ENCODE measurements around the gene SHISA5. TPM values are rescaled to one million over a fixed set of nuclear protein-coding genes. Genes with fewer than 3 reads are reported as not detected.
"Not testable (repeated sequence)": the region's sequence is repeated elsewhere in the genome, so short reads cannot be mapped to it uniquely, and the experiment has no call there.

SHISA5 gene
- total RNA-seq, 6 experiments from 2014 or later, result 76.3 to 118 (median 101) TPM

DNA sequence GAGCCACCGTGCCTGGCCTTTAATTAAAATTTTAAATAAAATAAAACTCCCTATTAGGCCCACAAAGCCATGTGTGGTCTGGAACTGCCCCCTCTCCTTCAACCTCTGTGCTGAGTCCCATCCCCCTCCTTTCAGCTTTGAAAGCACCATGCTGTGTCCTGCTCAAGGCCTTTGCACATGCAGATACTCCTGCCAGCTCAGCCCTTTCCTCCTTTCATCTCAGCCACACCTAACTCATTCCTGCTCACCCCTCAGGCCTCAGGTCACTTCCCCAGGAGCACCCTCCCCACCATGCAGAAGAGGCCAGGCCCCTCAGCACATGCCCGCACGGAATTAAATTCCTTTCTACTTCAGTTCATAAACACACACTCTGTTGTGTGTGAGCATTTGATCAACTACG is 29.4 kb downstream of the SHISA5 start:
- no peaks in the 10 kb centered on the region for H3K36me3 ChIP-seq
- TF ChIP-seq, protein P1, sequence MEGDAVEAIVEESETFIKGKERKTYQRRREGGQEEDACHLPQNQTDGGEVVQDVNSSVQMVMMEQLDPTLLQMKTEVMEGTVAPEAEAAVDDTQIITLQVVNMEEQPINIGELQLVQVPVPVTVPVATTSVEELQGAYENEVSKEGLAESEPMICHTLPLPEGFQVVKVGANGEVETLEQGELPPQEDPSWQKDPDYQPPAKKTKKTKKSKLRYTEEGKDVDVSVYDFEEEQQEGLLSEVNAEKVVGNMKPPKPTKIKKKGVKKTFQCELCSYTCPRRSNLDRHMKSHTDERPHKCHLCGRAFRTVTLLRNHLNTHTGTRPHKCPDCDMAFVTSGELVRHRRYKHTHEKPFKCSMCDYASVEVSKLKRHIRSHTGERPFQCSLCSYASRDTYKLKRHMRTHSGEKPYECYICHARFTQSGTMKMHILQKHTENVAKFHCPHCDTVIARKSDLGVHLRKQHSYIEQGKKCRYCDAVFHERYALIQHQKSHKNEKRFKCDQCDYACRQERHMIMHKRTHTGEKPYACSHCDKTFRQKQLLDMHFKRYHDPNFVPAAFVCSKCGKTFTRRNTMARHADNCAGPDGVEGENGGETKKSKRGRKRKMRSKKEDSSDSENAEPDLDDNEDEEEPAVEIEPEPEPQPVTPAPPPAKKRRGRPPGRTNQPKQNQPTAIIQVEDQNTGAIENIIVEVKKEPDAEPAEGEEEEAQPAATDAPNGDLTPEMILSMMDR (IDR thresholded peaks at IDR 0.05), result no peak
- no peak for TF ChIP-seq POLR2A (IDR thresholded peaks at IDR 0.05)
- H3K27me3 ChIP-seq, result no peaks in the 10 kb centered on the region
- H3K4me3 ChIP-seq, result no peak overlapping the region
- H3K4me1 ChIP-seq, result peaks cover 0 to 33% (median 16%) of the 10 kb centered on the region in 4 donors
- no peak overlapping the region for H3K27ac ChIP-seq
- 93% methylated on average over 4 of the region's 4 CpGs for WGBS (ENCODE audit: insufficient coverage, low coverage, low lambda C conversion rate, missing lambda C conversion rate)
- H3K9me3 ChIP-seq, result no peaks in the 10 kb centered on the region
- ATAC-seq, result no peak
- intact Hi-C loops (cut with DNase I), result no loop called here
- no peak for DNase-seq

DNA sequence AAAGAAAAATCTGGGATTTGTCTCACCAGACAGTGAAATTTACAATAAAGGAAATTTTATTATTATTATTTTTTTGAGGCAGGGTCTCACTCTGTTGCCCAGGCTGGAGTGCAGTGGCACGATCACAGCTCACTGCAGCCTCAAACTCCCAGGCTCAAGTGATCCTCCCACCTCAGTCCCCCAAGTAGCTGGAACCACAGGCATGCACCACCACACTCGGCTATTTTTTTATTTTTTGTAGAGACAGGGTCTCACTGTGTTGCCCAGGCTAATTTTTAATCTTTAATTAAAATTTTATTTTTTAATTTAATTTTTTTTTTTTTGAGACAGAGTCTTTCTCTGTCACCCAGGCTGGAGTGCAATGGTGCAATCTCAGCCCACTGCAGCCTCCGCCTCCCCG is 29.9 kb downstream of the SHISA5 start:
- DNase-seq, ATAC-seq: not testable (repeated sequence)
- H3K27ac ChIP-seq, result peak overlapping the region in 1 of 3 donors; percentile 98

DNA sequence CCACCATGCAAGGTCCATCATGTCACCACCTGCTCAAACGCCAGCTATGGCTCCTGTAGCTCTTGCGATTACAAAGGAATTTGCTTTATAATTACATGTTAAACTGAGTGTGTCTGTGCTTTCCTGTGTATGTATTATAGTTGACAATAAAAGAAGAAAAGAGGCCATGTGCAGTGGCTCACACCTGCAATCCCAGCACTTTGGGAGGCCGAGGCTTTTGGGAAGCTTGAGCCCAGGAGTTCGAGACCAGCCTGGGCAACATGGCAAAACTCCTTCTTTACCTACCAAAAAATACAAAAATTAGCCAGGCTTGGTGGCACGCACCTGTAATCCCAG is 30.4 kb downstream of the SHISA5 start:
- peaks cover 0 to 41% (median 20%) of the 10 kb centered on the region in 4 donors for H3K4me1 ChIP-seq
- H3K27me3 ChIP-seq, result no peaks in the 10 kb centered on the region
- H3K9me3 ChIP-seq, result no peaks in the 10 kb centered on the region
- H3K4me3 ChIP-seq, result peak overlapping the region in 1 of 3 donors; percentile 91
- TF ChIP-seq POLR2A (IDR thresholded peaks at IDR 0.05), result no peak
- TF ChIP-seq, protein P1 (IDR thresholded peaks at IDR 0.05), result no peak
- WGBS (ENCODE audit: insufficient coverage, low coverage, low lambda C conversion rate, missing lambda C conversion rate), result 58% methylated on average over 5 of the region's 5 CpGs
- ATAC-seq (no peak), DNase-seq (no peak)
- intact Hi-C loops (cut with DNase I), result no loop called here
- H3K27ac ChIP-seq, result peak overlapping the region; percentile 93 to 99 (median 98)
- peaks cover 0 to 9% (median 0%) of the 10 kb centered on the region in 4 donors for H3K36me3 ChIP-seq

More for the DNA sequence above, 29.9 kb downstream of the SHISA5 start:
- H3K27me3 ChIP-seq; H3K4me3 ChIP-seq; H3K36me3 ChIP-seq; H3K9me3 ChIP-seq; intact Hi-C loops (cut with DNase I): not testable (repeated sequence)
- WGBS (ENCODE audit: insufficient coverage, low coverage, low lambda C conversion rate, missing lambda C conversion rate), result 85% methylated on average over 4 of the region's 4 CpGs
- peaks cover 0 to 37% (median 18%) of the 10 kb centered on the region in 4 donors for H3K4me1 ChIP-seq

DNA sequence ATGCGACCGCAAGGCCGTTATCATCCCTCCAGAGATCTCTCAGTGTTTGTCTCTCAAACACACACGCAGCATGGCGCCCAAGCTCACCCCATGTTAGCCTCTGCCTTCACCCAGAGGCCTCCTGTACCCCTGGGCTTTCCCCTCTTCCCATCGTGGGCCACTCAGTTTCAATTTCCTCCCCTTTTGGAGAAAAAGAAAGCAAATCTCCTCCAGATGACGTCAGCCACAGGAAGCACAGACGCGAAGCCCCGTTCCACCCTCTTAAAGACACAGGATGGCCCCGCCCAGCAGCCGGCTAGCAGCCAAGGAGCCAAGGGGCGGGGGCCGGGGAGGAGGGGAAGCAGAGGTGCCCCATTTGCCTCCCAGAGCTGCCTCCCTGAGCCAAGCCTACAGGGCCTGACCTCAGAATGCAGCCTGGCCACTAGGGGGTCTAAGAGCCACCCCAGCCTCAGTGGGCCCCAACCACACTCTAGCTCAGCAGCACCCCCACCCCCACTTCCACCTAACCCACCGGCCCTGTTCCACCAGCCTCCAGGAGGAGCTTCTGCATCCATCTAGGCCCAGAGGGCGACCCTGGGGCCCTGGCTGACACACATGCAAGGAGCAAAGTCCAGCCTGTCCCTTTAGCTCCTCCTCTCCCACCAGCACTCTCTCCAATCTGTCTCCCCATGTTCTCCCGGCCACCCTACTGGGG is 30.9 kb downstream of the SHISA5 start:
- ATAC-seq (peak; percentile 79 to 82 (median 80)), DNase-seq (peak; percentile 94 to 96 (median 95))
- H3K27ac ChIP-seq, result peak overlapping the region; percentile 93 to 99 (median 98)
- TF ChIP-seq, protein P1 (IDR thresholded peaks at IDR 0.05), result peak; percentile 26 to 35 (median 30)
- peak; percentile 74 for TF ChIP-seq POLR2A (IDR thresholded peaks at IDR 0.05)
- H3K4me3 ChIP-seq, result peak overlapping the region; percentile 68 to 92 (median 91)
- H3K36me3 ChIP-seq, result peaks cover 0 to 10% (median 0%) of the 10 kb centered on the region in 4 donors
- no peaks in the 10 kb centered on the region for H3K9me3 ChIP-seq
- H3K27me3 ChIP-seq, result no peaks in the 10 kb centered on the region
- intact Hi-C loops (cut with DNase I), result no loop called here
- WGBS (ENCODE audit: insufficient coverage, low coverage, low lambda C conversion rate, missing lambda C conversion rate), result under 1% methylated on average over 16 of the region's 17 CpGs
- peaks cover 0 to 47% (median 23%) of the 10 kb centered on the region in 4 donors for H3K4me1 ChIP-seq

DNA sequence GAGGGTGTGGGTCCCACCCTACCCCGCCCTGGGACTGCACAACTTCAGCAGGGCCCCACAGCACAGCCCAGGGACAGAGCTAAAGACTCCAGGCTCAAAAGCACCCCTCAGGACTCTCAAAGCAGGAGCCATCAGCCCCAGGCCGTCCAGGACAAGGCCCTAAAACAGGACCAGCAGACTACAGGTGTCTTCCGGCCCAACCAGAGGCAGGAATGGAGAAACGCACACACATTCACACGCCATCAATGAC is 31.4 kb downstream of the SHISA5 start:
- Histone ChIP-seq H3K27me3 (no peaks in the 10 kb centered on the region), H3K27ac (peak overlapping the region; percentile 93 to 99 (median 98)), H3K9me3 (no peaks in the 10 kb centered on the region), H3K4me3 (peak overlapping the region; percentile 68 to 92 (median 91)), H3K36me3 (peaks cover 0 to 10% (median 0%) of the 10 kb centered on the region in 4 donors), H3K4me1 (peaks cover 0 to 51% (median 27%) of the 10 kb centered on the region in 4 donors)
- intact Hi-C loops (cut with DNase I), result no loop called here
- DNase-seq, result peak in 1 of 3 donors; percentile 33
- no peak for TF ChIP-seq POLR2A (IDR thresholded peaks at IDR 0.05)
- TF ChIP-seq, protein P1 (IDR thresholded peaks at IDR 0.05), result no peak
- 0% methylated on average over 2 of the region's 5 CpGs for WGBS (ENCODE audit: insufficient coverage, low coverage, low lambda C conversion rate, missing lambda C conversion rate)
- peak; percentile 0 to 7 (median 2) for ATAC-seq

All from right lobe of liver (tissue), 6 donors.